Activated CD8-positive, alpha-beta memory T cell treated with anti-CD3 and anti-CD28 coated beads for 4 hours (primary cell): ENCODE measurements around the gene CYB561D1.
"Not testable (repeated sequence)": the region's sequence is repeated elsewhere in the genome, so short reads cannot be mapped to it uniquely, and the experiment has no call there.

Experiments
- DNase-seq, 2 donors: peaks; one replicate each; pipeline ENCODE4 v3.0.0-alpha.2; 2020; ENCODE audit warnings: low read depth in 2 of 2

Gene CYB561D1, protein sequence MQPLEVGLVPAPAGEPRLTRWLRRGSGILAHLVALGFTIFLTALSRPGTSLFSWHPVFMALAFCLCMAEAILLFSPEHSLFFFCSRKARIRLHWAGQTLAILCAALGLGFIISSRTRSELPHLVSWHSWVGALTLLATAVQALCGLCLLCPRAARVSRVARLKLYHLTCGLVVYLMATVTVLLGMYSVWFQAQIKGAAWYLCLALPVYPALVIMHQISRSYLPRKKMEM

DNA sequence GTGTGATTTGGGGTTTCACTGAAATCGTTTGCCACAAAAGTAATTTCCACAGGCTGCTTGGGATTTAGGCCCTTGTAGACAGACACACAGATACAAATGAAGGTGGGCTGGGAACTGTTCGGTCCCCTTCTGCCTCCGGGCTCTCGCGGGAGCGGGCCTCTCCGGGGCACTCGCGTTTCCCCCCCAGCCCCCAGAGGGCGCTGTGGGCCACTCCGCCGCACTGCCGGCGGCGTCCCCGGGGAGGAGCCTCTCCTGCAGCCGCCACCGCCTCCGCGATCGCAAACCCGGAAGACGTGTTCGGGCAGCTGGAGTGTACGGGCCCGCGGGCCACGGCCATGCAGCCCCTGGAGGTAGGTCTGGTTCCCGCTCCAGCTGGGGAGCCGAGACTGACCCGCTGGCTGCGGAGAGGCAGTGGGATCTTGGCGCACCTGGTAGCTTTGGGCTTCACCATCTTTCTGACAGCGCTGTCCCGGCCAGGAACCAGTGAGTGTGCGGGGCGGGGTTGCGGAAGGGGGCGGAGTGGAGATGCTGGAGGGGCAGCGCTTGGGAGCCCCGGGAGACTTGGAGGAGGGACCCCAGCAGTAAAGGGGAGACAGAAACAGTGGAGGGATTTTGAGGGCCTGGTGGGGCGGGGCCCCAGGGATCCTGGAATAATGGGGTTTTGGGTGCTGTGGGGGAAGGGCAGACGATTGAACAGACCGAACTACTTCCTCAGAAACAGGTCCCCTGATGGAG is at the start of gene CYB561D1:
CYB561D1 (plus strand) TSS at position 290 of the 735 bp plus-strand sequence; CDS start at position 336, 46 bp downstream.
- DNase-seq: peak; percentile 73 to 83

DNA sequence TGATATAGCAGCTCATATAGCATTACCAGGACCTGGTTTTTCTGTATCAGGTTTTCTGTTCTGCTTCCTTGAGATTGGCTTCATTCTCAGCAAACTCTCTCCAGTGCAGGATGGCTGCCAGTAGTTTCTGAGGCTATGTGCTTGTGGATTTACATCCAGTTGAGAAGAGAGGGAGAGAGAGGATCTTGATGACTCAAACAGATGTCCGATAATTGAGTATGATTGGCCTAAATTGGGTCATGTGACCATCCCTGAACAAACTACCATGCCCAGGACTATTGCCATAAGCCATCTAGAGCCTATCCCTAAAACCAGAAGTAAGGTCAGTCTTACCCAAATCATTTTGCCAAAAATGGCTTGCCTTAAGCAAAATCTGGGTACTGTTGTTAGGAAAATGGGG is 49.5 kb upstream of the CYB561D1 start:
- no peak for DNase-seq

DNA sequence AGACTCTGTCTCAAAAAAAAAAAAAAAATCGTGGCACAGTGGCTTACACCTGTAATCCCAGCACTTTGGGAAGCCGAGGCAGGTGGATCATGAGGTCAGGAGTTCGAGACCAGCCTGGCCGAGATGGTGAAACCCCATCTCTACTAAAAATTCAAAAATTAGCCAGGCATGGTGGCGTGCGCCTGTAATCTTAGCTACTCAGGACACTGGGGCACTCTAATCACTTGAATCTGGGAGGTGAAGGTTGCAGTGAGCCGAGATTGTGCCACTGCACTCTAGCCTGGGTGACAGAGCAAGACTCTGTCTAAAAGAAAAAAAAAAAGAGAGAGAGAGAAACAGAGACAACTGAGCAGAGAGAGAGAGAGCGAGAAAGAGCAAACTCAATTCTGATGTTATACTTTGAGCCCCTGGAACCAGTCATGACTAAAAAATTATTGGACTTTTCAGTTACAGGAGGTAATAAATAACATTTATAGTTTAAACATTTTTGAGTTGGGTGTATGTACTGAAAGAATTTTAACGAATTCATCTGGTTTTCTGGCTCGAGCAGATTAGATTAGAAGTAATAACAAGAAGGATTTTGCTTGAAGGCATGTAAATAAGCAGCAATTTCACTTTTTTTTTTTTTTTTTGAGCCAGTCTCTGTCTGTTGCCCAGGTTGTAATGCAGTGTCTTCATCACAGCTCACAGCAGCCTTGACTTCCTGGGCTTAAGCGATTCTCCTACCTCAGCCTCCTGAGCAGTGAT is 47.8 kb upstream of the CYB561D1 start:
- DNase-seq: not testable (repeated sequence)

DNA sequence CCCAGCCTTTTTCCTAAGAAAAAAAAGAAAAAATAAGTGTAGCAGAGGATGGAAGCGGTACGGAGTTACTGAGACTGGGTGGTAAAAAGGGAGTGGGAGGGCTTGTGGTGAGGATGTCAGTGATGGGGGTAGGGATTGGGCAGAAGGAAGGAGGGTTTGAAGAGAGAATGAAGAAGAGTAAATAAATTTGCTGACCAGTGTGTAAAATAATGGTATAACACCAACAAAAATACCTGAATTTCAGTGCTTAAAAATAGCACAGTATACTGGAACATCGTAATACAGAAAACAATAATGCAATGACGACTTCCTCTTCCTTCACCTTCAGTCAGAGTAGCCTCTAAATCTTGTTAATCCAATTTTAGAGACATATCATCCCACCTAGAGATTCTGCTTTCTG is 46.4 kb upstream of the CYB561D1 start:
- no peak for DNase-seq

DNA sequence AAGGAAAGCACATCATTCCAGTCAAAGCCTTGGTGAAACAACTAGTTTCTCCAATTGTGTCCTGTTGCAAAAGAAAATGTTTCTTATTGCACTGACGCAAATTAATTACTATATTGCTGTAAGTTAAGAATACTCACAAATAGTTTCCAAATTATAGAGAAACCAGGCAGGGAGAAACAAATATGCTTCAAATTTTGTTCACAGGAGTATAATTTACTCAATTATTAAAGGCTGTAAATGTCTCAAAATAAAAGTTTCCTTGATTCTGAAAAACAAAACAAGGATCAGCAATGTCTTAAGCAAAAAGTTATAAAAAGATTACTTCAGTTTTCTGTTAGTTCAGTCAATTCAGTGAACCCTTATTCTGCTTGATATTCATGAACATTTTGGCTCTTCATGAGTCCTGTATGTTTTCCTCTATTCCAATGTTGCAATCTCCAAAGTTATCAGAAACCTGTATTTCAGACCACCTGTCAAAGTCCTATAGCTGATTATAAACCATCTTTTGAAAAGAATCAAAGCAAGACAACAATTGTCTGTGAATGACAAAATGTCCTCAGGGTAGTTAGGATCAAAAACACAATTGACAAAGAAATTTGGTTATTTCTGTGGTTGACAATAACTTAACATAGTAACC is 39.3 kb upstream of the CYB561D1 start:
- no peak for DNase-seq

DNA sequence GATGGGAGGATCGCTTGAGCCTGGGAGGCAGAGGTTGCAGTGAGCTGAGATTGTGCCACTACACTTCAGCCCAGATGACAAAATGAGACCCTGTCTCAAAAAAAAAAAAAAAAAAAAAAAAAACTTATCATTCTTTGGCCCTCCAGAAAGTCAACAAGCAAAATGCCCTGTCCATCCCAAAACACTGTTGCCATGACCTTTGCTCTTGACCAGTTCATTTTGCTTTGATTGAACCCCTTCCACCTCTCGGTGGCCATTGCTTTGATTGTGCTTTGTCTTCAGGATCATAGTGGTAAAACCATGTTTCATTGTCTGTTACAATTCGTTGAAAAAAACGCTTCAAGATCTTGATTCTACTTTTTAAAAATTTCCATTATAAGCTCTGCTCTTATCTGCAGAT is 36.1 kb upstream of the CYB561D1 start:
- no peak for DNase-seq

DNA sequence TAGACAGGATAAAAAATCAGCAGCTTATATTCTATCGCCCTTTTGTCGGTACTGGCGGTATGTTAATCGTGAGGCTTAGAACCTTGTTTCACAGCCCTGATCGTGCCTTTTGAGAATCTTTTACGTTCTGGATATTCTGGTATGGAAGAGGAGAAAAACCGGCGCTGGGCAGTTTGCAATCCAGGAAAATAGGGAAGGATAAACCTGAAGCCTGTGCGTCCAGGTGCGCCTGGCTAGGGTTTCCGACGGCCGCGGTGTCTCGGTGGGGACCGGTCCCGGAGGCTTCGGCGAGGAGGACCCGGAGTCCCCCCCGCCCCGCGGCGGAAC is 27.8 kb upstream of the CYB561D1 start:
- DNase-seq: no peak

DNA sequence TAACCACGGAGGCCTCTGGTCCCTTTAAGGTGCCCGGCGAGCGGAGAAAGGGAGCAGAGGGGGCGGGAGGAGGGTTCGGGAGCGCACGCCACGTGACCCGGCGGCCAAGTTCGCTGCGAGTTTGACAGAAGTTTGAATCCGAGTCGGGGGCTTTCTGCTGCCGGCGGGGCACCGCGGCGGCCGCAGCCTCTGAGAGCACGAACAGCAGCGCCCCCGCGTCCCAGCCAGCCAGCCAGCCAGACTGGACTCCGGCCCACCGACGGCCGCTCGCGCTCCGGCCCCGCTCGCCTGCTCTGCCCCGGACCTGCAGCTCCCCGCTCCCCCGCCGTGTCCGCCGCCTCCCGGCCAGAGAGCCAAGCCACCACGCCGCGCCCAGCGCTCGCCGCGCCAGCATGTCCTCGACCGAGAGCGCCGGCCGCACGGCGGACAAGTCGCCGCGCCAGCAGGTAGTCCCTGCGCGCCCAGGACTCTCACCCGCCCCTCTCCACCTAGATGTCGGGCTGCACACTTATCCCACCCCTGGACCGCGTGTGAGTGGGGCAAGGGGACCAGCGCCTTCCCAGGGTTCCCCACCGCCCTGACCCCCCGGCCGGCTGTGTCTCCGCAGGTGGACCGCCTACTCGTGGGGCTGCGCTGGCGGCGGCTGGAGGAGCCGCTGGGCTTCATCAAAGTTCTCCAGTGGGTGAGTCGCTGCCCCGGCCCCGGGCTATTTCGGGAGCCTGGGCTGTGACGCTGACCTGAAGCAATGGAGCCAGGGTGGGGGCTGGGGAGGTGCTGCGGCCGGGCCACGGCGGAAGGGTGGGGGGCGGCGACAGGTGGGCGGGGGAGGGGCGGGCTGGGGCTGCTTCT is 27.2 kb upstream of the CYB561D1 start, which contains the start of gene SYPL2:
SYPL2 (plus strand) TSS at position 95 of the 849 bp plus-strand sequence; CDS start at position 393, 298 bp downstream.
- DNase-seq: no peak

DNA sequence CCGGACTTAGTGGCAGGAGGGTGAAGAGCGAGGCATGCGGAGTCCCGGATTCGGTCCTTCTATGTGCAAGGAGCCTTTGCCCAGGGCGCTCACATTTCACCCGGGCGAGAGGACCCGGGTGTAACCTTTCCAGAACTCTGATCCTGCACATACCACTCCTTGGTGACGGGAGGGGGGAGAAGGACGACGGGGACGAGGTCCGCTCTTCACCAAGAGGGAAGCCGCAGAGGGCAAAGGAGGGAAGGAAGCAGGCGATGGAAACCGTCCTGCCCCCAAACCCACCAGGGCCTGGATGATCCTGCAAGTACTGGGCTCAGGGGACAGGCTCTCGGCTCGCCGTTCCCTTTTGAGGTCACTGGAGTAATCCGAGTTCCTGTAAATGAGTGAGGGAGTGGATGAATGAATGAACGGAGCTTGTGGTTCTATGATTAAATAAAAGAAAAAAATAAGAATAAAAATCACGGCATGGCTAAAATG is 26.6 kb upstream of the CYB561D1 start:
- DNase-seq: no peak

DNA sequence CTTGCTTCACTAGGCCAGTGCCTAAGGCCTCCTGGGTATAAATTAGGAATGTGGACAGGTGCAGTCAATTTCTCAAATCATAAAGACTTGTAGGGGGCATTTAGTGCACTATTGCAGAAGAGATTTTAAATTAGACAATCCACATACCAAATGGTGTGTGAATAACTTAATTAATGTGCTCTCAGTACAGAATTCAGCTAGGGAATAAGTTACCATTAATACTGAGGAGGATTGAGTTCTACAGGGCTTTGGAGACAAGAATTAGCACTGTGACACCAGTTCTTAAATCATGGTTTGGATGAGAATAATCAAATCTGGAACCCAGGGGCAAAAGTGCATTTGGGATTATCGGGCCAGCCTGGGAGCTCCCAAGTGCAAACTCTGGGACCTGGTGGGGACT is 25.8 kb upstream of the CYB561D1 start:
- no peak for DNase-seq

DNA sequence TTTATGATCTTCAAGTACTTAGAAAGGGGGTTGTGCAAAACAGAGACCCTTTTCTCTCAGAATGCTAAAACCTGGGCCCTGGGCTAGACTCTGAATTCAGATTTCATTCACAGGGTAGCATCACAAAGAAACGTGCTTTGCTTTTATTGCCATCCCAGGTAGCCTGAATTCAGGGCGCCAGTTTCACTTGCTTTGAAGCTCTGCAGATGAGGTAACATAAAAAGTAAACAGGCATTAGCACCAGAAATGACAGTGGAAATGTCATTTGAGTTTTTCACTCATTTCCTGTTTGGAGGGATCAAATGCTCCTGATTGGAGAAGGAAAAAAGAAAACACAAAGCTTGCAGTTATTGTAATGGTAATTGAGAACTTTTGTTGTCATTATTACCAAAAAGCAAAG is 25.0 kb upstream of the CYB561D1 start:
- DNase-seq: no peak

DNA sequence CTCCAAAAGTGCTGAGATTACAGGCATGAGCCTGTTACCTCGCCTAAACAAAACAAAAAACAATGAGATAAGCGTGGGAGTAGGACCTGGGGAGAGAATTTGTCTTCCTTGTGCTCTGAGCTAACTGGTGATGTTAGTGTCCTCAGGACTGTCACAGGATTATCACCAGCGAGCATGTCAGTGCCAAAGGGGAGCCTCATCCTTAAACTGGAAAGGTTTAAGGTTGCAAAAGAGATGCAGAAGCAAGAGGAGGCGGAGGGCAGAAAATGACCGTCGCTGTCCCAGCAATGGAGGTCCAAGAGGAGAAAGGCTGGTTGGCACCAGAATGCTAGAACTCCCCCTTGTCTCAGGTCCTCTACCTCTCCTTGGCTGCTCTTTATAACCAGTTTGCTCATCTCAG is 23.6 kb upstream of the CYB561D1 start:
- no peak for DNase-seq

DNA sequence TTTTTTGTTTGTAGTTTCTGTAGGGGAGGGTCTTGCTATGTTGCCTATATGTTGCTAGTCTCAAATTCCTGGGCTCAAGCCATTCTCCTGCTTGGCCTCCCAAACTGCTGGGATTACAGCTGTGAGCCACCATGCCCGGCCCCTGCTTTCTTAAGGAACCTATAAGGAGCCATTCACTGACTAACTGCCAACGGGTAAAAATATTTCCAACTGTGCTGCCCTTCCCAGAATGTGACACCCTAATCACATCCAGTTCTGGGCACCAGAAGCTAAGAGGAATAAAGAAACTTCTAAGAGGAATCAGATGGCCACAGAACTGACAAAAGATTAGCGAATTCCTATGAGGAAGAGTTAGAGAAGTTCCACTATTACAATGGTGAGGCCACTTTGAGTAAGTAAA is 21.1 kb upstream of the CYB561D1 start:
- DNase-seq: no peak

DNA sequence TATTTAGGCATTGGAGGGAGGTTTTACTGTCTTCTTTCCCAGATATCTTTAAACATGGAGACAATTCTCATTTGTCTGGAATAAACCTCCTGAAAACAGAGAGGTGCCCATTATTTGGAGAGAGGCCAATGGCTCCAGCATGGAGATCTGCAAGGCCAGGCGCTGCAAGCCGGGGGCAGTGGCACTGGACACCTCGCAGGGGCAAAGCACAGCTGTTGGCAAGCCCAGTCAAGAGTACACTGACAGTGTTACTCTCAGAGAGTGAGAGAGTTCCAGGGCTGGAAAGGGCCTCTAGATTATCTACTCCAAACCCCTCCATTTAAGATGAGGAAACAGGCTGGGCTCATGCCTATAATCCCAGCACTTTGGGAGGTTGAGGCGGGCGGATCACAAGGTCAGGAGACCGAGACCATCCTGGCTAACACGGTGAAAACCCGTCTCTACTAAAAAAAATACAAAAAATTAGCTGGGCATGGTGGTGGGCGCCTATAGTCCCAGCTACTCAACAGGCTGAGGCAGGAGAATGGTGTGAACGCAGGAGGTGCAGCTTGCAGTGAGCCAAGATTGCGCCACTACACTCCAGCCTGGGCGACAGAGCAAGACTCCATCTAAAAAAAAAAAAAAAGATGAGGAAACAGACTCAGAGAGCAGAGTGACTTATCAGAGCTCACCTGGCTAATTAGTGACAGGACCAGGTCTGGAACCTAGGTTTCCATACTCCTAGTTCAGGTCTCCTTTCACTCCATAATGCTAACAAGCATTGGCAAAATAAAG is 20.4 kb upstream of the CYB561D1 start:
- DNase-seq: not testable (repeated sequence)

DNA sequence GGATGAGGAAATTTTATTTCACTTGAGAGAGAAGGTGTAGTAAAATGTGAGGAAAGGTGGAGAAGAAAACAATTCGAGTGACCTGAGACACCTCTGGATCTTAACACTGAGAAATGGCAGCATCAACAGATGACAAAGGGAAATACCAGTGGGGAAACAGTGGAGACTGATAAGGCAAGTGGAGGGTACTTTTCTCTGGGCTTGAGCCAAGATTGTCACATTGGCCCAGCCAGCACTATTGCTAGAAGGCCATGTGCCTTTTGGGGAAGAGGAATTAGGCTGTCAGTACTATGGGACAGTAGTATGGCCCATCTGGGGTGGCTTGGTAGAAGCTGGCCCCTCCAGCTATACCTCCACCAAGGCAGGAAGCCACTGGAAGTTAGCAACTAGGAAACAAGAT is 19.2 kb upstream of the CYB561D1 start:
- no peak for DNase-seq

DNA sequence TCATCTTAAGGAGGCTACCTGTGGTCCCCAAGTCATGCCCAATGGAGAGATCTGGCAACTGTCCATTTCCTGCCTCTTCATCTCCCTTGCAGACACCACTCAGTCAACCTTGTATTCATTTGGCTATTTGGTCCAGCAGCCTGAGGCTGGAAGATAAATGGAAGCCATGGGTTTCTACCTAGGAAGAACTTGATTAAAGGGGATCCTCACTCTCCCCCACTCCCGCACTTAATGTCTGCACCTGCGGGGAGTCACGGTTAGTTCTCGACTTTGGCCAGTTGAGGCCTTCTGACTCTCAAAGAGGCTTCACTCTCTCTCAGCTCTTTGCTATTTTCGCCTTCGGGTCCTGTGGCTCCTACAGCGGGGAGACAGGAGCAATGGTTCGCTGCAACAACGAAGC is 18.6 kb upstream of the CYB561D1 start:
- no peak for DNase-seq

DNA sequence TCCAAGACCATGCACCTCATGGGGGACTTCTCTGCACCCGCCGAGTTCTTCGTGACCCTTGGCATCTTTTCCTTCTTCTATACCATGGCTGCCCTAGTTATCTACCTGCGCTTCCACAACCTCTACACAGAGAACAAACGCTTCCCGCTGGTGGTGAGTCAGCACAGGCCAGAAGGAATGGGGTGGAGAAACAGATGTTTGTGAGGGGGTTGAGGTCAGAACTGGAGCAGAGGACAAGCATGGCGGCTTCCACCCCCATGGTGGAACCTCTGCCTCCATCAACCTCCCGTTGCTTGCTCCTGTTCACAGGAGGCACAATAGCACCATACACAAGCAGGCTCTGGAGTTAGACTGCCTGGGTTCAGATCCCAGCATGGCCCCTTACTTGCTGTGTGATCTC is 17.1 kb upstream of the CYB561D1 start:
- no peak for DNase-seq

DNA sequence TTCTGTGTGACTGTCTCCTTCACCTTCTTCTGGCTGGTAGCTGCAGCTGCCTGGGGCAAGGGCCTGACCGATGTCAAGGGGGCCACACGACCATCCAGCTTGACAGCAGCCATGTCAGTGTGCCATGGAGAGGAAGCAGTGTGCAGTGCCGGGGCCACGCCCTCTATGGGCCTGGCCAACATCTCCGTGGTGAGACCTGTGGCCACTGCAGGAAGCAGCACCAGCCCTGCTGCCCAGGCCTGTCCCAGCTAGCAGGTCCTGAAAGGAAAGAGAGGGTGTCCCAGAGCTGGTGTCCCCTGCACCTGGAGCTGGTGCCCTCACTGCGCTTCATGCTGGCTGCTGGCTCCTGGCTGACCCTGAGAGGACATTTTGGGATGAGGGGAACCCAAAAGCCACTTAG is 16.1 kb upstream of the CYB561D1 start:
- DNase-seq: no peak

DNA sequence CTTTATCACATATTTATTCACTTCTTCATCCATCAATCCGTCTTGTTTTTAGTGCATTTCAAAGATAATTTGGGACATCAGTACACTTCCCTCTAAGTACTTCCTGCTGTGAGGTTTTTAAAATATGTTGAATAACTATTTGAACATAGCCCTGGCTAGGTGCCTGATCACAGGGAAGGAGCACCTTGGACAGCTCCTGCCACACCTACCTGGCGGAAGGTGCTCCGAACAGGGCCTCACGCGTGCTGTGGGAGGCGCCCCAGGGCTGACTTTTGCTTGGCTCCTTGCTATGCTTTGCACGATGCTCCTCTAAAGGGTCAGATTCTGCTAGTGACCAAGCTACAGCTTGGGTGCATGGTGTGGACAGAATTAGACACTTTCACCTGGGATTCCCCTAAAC is 15.1 kb upstream of the CYB561D1 start:
- DNase-seq: no peak

DNA sequence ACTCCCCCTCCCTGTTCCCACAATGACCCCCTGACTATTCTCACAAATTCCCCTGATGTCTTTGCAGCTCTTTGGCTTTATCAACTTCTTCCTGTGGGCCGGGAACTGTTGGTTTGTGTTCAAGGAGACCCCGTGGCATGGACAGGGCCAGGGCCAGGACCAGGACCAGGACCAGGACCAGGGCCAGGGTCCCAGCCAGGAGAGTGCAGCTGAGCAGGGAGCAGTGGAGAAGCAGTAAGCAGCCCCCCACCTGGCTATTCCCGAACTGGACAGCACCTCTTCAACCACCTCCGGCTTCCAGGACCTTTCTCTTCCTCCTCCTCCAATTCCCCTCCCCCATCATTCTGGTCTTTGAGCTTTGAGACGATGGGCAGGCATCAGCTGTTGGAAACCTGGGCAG is 14.6 kb upstream of the CYB561D1 start:
- no peak for DNase-seq

DNA sequence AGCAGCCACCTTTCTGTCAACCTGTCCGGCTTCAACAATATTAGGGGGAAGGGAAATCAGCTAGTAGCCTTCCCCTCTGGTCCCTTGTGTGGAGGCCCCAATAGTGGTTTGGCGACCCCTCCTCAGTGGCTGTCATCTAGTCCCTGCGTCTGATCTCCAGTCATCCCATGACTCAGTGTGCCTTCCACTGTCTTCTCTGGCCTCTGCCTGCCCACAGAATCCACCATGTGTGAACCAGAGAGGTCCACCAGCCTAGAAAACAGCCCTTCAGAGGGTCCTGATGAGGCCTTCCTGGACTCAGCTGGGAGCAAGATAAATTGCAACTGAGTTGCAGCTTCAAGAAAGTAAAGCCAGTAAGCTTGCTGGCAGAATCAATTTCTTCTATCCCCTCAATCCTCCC is 14.0 kb upstream of the CYB561D1 start:
- DNase-seq: no peak
